DND-41 (cell line): ENCODE results near the gene TMEM135.
A peak's percentile ranks its signal among the peaks of the same experiment; 100 is the strongest.

ENCODE experiments used
- ATAC-seq: fragments of 200-7000 bp; cut with Tn5 transposase; 3 replicates; pipeline ENCODE4 v1.9.1; 2021; ENCODE audit warnings: low read depth; ENCODE audit not compliant: insufficient read depth
- DNase-seq: peaks from one replicate; pipeline ENCODE4 v3.0.0-alpha.2; 2020
- H2AFZ ChIP-seq: 2 replicates; pipeline ENCODE4 v1.6.0; 2012; ENCODE audit warnings: low read depth, low read length
- H3K27ac ChIP-seq: 2 replicates; pipeline ENCODE4 v1.5.1; 2012; ENCODE audit warnings: low read length, inconsistent platforms
- H3K27me3 ChIP-seq: fragments of 200-600 bp; sonication (generic); 2 replicates; pipeline ENCODE4 v1.6.0; 2012; ENCODE audit warnings: low read length, mild to moderate bottlenecking, inconsistent platforms; ENCODE audit not compliant: insufficient read depth, poor library complexity
- H3K36me3 ChIP-seq: 2 replicates; pipeline ENCODE4 v1.5.1; 2012; ENCODE audit warnings: low read length, inconsistent platforms; ENCODE audit not compliant: insufficient read depth
- H3K4me1 ChIP-seq: 2 replicates; pipeline ENCODE4 v1.5.1; 2012; ENCODE audit warnings: mild to moderate bottlenecking, low read length; ENCODE audit not compliant: insufficient read depth
- H3K4me2 ChIP-seq: 2 replicates; pipeline ENCODE4 v1.6.0; 2012; ENCODE audit warnings: mild to moderate bottlenecking, moderate library complexity, low read length, inconsistent platforms; ENCODE audit not compliant: insufficient read depth
- H3K4me3 ChIP-seq, 2 experiments: fragments of 200-600 bp in 1 of 2; shearing (Covaris generic) in 1 of 2; 2 replicates each; pipeline ENCODE4 v1.5.1; 2012 to 2016; ENCODE audit warnings: inconsistent platforms in 2 of 2, low read length in 2 of 2, mild to moderate bottlenecking in 2 of 2, low read depth in 1 of 2, moderate library complexity in 1 of 2
- H3K79me2 ChIP-seq: 2 replicates; pipeline ENCODE4 v1.6.0; 2012; ENCODE audit warnings: low read length, inconsistent platforms; ENCODE audit not compliant: insufficient read depth
- H3K9ac ChIP-seq: 2 replicates; pipeline ENCODE4 v1.6.0; 2012; ENCODE audit warnings: low read depth, mild to moderate bottlenecking, inconsistent platforms, low read length, moderate library complexity
- H3K9me3 ChIP-seq: 2 replicates; pipeline ENCODE4 v1.5.1; 2012; ENCODE audit warnings: low read length, moderate library complexity, mild to moderate bottlenecking, inconsistent platforms; ENCODE audit not compliant: insufficient read depth, severe bottlenecking
- H4K20me1 ChIP-seq: 2 replicates; pipeline ENCODE4 v1.6.0; 2012; ENCODE audit warnings: low read length; ENCODE audit not compliant: insufficient read depth
- CTCF ChIP-seq: IDR thresholded peaks from 2 replicates; pipeline ENCODE4 v1.5.1; 2012; ENCODE audit warnings: borderline replicate concordance, low read length, moderate library complexity, mild to moderate bottlenecking; ENCODE audit not compliant: poor library complexity, severe bottlenecking; ENCODE audit errors: extremely low read depth
- EZH2 ChIP-seq: IDR thresholded peaks from 3 replicates; pipeline ENCODE4 v1.6.1; 2012; ENCODE audit warnings: borderline replicate concordance, low read depth, mild to moderate bottlenecking, moderate library complexity, low read length, inconsistent platforms; ENCODE audit not compliant: severe bottlenecking

TMEM135 gene

GRCh38 chr11:87213444-87213843 lies 175.7 kb downstream of the TMEM135 start:
- TF ChIP-seq CTCF (no peak), EZH2 (no peak)
- no peak overlapping the region for H3K27ac ChIP-seq
- no peaks in the 10 kb centered on the region for H3K36me3 ChIP-seq
- no peaks in the 10 kb centered on the region for H4K20me1 ChIP-seq
- H3K4me1 ChIP-seq: no peaks in the 10 kb centered on the region
- H3K9ac ChIP-seq: no peak overlapping the region
- no peaks in the 10 kb centered on the region for H3K9me3 ChIP-seq
- H3K79me2 ChIP-seq: no peaks in the 10 kb centered on the region
- no peaks in the 10 kb centered on the region for H3K27me3 ChIP-seq
- DNase-seq (no peak), ATAC-seq (no peak)
- no peak overlapping the region for H2AFZ ChIP-seq
- H3K4me3 ChIP-seq: no peak overlapping the region
- no peak overlapping the region for H3K4me2 ChIP-seq

- no peaks in the 10 kb centered on the region for H3K27me3 ChIP-seq
- no peaks in the 10 kb centered on the region for H3K36me3 ChIP-seq
- no peak for DNase-seq
- H3K4me2 ChIP-seq: no peak overlapping the region
- H3K27ac ChIP-seq: no peak overlapping the region
- no peaks in the 10 kb centered on the region for H3K79me2 ChIP-seq
- H4K20me1 ChIP-seq: no peaks in the 10 kb centered on the region
- no peak overlapping the region for H3K9ac ChIP-seq
- ATAC-seq: no peak
- no peaks in the 10 kb centered on the region for H3K4me1 ChIP-seq
- H3K9me3 ChIP-seq: no peaks in the 10 kb centered on the region
- H2AFZ ChIP-seq: no peak overlapping the region
- TF ChIP-seq EZH2 (no peak), CTCF (no peak)
- no peak overlapping the region for H3K4me3 ChIP-seq
These were observed 177.5 kb downstream of the TMEM135 start for GRCh38 chr11:87215236-87215635.

GRCh38 chr11:87219266-87219665 lies 181.5 kb downstream of the TMEM135 start:
- TF ChIP-seq EZH2 (no peak), CTCF (no peak)
- Histone ChIP-seq H3K27me3 (no peaks in the 10 kb centered on the region), H3K9me3 (no peaks in the 10 kb centered on the region), H3K4me1 (no peaks in the 10 kb centered on the region), H3K27ac (no peak overlapping the region), H3K4me3 (no peak overlapping the region), H3K36me3 (no peaks in the 10 kb centered on the region), H3K4me2 (no peak overlapping the region), H4K20me1 (no peaks in the 10 kb centered on the region), H3K79me2 (no peaks in the 10 kb centered on the region), H3K9ac (no peak overlapping the region), H2AFZ (no peak overlapping the region)
- DNase-seq (peak; percentile 24), ATAC-seq (peak; percentile 55; the same call in 2 of the 3 replicates)

- Histone ChIP-seq H4K20me1 (no peaks in the 10 kb centered on the region), H3K36me3 (no peaks in the 10 kb centered on the region), H2AFZ (no peak overlapping the region), H3K9ac (no peak overlapping the region), H3K4me1 (no peaks in the 10 kb centered on the region), H3K79me2 (no peaks in the 10 kb centered on the region), H3K9me3 (no peaks in the 10 kb centered on the region), H3K27ac (no peak overlapping the region), H3K27me3 (no peaks in the 10 kb centered on the region), H3K4me3 (no peak overlapping the region), H3K4me2 (no peak overlapping the region)
- ATAC-seq (no peak), DNase-seq (no peak)
- TF ChIP-seq EZH2: no peak
- no peak for TF ChIP-seq CTCF
These were observed 186.1 kb downstream of the TMEM135 start for GRCh38 chr11:87223816-87224215.
